PFSK-1 (cell line): ENCODE measurements around the gene GIT2.

Experiments used
- FOXP2 ChIP-seq: optimal IDR thresholded peaks from 2 replicates; pipeline ENCODE3; 2011; ENCODE audit warnings: borderline replicate concordance, control low read depth, inconsistent platforms; ENCODE audit not compliant: insufficient read depth; ENCODE audit errors: extremely low read length, extremely low read depth
- POLR2AphosphoS5 ChIP-seq: IDR thresholded peaks from 2 replicates; pipeline ENCODE4 v1.6.1; 2012; ENCODE audit warnings: low read depth, mild to moderate bottlenecking, control low read depth, low read length, moderate library complexity
- REST ChIP-seq, 2 experiments: IDR thresholded peaks; 2 replicates each; pipeline versions ENCODE4 v1.6.1 to v1.8.0; 2011 to 2012; ENCODE audit warnings: low read depth in 2 of 2, low read length in 2 of 2, control low read depth in 1 of 2, inconsistent platforms in 1 of 2, mild to moderate bottlenecking in 1 of 2, moderate library complexity in 1 of 2; ENCODE audit not compliant: insufficient read depth in 1 of 2
- SIN3A ChIP-seq: IDR thresholded peaks from 2 replicates; pipeline ENCODE4 v1.6.1; 2012; ENCODE audit warnings: mild to moderate bottlenecking, low read length, moderate library complexity, borderline replicate concordance; ENCODE audit not compliant: insufficient read depth
- TAF1 ChIP-seq: IDR thresholded peaks from 2 replicates; pipeline ENCODE4 v1.6.1; 2012; ENCODE audit warnings: low read length, control low read depth, borderline replicate concordance; ENCODE audit not compliant: insufficient read depth

Gene GIT2

GRCh38 chr12:109994401-109995175 lies 1.6 kb downstream of the GIT2 start:
- TF ChIP-seq FOXP2 (no peak), POLR2AphosphoS5 (no peak), REST (IDR thresholded peaks at IDR 0.05; ENCODE audit: insufficient read depth in 1 of 2, low read depth in 2 of 2, low read length in 2 of 2) (no peak), TAF1 (no peak), SIN3A (no peak)

GRCh38 chr12:109993091-109993490 lies 3.1 kb downstream of the GIT2 start:
- TF ChIP-seq SIN3A = no peak
- no peak for TF ChIP-seq POLR2AphosphoS5
- no peak for TF ChIP-seq REST (IDR thresholded peaks at IDR 0.05; ENCODE audit: insufficient read depth in 1 of 2, low read depth in 2 of 2, low read length in 2 of 2)
- no peak for TF ChIP-seq TAF1
- TF ChIP-seq FOXP2 = no peak

GRCh38 chr12:109991586-109991985 lies 4.6 kb downstream of the GIT2 start:
- TF ChIP-seq SIN3A (no peak), POLR2AphosphoS5 (no peak), REST (IDR thresholded peaks at IDR 0.05; ENCODE audit: insufficient read depth in 1 of 2, low read depth in 2 of 2, low read length in 2 of 2) (no peak), TAF1 (no peak), FOXP2 (no peak)

GRCh38 chr12:109989380-109989779 lies 6.8 kb downstream of the GIT2 start:
- TF ChIP-seq REST (IDR thresholded peaks at IDR 0.05; ENCODE audit: insufficient read depth in 1 of 2, low read depth in 2 of 2, low read length in 2 of 2) (no peak), SIN3A (no peak), POLR2AphosphoS5 (no peak), FOXP2 (no peak), TAF1 (no peak)
